Fibroblast of gingiva (primary cell): ENCODE results near the gene GATM.
"Not testable (repeated sequence)": the region's sequence is repeated elsewhere in the genome, so short reads cannot be mapped to it uniquely, and the experiment has no call there.

Experiments used
- DNase-seq: peaks from one replicate; pipeline ENCODE4 v3.0.0-alpha.2; 2011; ENCODE audit warnings: low read depth

Gene GATM

GRCh38 chr15:45351227-45351626, 27.1 kb downstream of the GATM start:
- no peak for DNase-seq

GRCh38 chr15:45349623-45350022, 28.7 kb downstream of the GATM start:
- no peak for DNase-seq

GRCh38 chr15:45347989-45348388, 30.4 kb downstream of the GATM start:
- no peak for DNase-seq

- no peak for DNase-seq
Measured at GRCh38 chr15:45347033-45347432, 31.3 kb downstream of the GATM start.

DNA sequence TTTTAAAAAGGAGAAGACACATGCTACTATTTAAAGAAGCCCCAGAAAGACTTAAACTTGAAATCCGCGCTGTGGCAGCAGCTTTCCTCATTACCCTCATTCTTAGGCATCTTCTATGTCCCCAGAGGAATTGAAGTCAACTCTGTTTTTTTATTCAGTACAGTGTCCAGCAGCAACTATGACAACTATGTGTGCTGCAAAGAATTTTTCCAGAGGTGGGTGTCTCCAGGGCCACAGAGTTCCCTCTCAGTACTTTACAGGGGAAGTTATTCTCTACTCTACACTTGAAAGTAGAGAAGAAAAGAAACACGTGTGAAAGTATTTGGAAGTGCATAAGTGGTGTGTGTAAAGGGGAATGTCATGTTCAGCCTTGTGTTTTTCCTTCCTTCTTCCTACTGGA, 32.0 kb downstream of the GATM start:
- DNase-seq = no peak

DNA sequence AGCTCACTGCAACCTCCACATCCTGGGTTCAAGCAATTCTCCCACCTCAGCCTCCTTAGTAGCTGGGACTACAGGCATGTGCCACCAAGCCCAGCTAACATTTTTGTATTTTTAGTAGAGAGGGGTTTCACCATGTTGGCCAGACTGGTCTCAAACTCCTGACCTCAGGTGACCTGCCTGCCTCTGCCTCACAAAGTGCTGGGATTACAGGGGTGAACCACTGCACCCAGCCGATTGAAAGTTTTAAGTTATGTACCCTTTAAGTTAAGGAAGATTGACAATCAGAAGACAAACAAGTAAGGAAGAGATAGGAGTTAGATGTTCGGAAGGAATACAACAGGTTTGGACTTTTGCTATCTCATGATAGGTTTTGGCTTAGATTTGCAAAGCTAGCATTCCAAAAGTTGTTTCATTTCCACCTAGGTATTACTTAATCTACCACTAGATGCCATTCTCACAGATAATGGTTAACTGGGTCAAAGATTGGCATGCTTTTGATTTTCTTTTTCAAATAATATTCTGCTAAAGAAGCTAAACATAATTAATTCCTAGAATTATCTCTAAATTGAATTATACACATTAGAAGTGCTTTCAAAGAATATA, 35.0 kb downstream of the GATM start:
- no peak for DNase-seq

DNA sequence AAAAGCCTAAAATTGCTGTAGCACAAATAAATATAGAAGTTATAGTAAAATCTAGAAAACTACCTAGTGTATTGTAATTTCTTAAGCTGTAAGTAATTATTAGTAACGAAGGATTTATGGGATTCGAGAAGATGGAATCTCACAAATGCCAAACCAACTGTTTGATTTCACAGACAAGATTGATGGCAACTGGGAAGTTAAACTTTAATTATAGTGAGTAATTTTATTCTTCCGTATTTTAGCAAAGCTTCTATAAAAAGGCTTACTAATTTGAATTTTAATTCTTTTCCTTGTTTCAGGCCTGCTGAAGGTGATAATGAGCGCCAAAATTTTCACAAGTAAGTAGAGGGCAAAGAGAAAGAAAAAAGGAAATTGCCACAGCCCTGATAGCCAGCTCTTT, 36.6 kb downstream of the GATM start:
- no peak for DNase-seq

- DNase-seq = no peak
Measured at GRCh38 chr15:45340429-45340828, 37.9 kb downstream of the GATM start.

DNA sequence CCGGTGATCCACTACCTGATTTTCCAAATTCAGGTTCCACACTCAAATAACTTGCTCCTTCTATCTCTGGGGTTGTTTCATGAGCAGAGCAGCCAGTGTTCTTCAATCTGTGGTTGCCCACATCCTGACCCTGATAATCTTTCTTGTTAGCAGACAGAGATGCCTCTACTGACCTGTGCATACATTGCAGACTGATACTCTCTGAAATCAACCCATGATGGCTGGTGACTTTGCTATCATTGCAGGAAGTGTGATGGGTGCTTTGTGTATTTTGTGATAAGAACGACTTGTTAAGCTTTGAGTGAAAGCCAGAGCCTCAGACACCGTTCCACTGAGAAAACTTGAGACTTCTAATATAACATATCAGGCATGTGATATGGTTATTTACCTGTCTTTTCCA, 39.9 kb downstream of the GATM start:
- no peak for DNase-seq

- DNase-seq = no peak
Measured at GRCh38 chr15:45337224-45337623, 41.1 kb downstream of the GATM start.

GRCh38 chr15:45333550-45333949, 44.8 kb downstream of the GATM start:
- DNase-seq = no peak

DNA sequence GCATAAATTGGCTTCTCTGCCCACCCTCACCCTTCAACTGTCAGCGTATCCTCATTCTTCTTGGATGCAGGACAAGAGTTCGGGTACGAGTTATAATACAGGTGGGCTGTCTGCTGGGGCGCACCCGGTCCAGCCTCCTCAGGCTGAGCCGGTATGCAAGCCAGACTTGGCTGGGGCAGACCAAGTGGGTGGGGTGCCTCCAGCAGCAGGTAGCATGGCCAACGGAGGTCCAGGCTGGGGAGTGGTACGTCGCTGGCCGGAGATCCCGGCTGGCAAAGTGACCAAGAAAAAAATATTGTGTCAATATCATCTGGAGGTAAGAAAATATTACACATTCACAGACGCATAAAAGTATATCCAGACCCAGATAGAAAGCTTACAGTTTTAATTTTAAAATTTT, 45.6 kb downstream of the GATM start:
- no peak for DNase-seq

DNA sequence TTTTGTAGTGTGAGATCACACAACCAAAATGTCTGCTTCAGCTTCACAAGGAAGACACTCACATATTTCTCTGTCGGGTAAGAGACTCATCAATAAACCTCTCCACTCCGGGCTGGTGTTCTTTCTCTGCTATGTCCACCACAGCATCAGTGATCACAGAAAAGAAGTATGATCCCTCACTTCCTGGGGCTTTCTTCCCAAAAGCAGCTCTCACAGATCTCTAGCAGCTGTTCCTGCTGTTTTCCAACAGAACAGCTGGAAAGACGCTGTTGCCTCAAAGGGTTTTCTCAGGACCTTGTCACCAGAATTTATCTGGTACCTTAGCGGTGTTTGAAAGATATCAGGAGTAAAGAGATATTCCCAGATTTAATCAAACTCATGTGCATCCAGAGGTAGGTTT, 46.4 kb downstream of the GATM start:
- no peak for DNase-seq

- DNase-seq = no peak
Measured at GRCh38 chr15:45328663-45329062, 49.7 kb downstream of the GATM start.

GRCh38 chr15:45326741-45327140, 51.6 kb downstream of the GATM start:
- no peak for DNase-seq

- DNase-seq = no peak
Measured at GRCh38 chr15:45326280-45326679, 52.1 kb downstream of the GATM start.

DNA sequence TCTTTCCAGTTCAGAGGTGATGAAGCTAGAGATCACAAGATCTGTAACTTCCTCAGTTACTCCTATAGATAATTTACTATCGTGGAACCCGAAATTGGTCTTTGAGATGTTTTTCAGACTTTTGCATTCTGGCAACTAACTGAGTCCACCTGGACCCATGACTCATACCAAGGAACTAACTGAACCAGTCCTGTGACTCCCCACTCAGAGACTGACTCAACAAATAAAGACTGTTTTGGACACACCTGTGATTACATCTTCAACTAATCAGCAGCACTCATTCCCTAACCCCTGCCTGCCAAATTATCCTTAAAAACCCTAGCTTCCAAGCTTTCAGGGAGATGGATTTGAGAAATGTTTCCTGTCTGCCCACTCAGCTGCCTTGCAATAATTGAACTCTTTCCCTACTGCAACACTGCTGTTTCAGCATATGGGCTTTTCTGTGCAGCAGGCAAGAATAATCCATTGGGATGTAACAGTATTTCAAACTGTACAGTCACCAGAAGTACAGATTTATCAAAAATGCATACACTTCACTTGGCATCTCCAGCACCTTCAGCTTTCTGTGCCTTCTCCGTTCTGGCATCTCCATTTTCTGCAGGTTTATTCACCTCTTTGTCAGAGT, 57.7 kb downstream of the GATM start:
- DNase-seq = no peak

DNA sequence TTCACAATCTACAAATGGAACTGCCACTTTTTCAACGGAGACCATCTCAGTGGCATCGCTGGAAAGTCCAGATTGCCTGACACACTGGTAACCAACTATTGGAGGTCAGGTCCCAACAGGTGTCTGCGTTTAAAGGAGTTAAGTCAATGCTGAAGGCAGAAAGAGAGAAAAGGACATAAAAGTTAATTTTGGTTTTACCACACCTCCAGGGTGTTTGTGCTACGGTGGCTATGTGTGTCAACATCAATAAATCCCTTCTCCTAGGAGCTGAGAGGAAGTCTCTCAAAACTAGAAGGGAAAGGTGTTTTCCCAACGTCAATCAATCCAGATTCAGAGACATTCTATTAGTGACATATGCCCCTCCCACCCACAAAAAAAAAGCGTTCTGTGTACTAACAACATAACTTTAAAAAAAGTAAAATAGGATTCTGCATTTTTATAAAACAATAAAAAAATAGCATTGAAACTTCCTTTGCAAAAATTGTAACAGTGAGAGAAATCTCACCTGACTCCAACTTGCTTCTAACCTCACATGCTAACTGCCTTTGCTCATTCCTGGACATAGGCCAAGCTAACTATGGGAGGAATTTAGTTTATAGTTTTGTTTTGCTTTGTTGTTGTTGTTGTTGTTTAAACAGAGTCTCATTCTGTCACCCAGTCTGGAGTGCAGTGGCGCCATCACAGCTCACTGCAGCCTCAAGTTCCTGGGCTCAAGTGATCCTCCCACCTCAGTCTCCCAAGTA, 58.7 kb downstream of the GATM start:
- DNase-seq = no peak

- DNase-seq = no peak
Measured at GRCh38 chr15:45314960-45315359, 63.4 kb downstream of the GATM start.

GRCh38 chr15:45314117-45314516, 64.2 kb downstream of the GATM start:
- not testable (repeated sequence) for DNase-seq
